Measurements from ENCODE around the gene P2RX1.

P2RX1 gene

DNA sequence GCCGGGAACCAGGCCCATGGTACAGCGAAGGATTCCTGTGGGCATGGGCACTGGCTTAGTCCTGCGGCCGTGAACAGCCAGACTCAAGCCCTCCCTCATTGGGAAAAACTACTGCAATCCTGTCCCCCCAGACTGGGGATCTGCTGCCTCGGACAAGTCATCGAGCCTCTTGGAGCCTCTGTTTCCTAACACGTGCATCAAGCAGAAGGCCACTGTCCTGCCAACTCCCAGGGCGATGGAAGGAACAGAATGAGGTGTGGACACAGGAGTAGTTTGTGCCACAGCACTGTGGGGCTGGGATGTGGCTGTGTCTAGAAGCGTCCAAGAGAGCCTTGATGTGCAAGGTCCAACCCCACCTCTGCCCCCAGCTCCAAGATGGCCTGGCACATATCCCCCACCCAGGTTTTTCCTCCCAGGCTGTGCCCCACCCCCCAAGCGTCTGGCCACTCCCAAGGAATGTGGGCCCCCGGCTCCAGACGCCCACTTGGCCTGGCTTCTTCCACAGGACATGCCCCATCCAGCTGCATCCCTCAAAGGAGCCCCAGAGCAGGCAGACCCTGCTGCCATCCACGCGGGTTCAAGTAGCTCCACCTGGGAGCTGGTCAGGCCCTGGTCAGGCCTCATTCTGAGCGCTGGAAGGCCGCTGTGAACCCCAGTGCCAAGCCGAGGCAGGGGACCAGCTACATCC, 26.8 kb downstream of the P2RX1 start:
- H3K4me3 ChIP-seq (ENCODE audit: control insufficient read depth, low read depth, low read length), result no peak overlapping the region
- no peak for DNase-seq (ENCODE audit: low read depth)
- TF ChIP-seq, protein P1, sequence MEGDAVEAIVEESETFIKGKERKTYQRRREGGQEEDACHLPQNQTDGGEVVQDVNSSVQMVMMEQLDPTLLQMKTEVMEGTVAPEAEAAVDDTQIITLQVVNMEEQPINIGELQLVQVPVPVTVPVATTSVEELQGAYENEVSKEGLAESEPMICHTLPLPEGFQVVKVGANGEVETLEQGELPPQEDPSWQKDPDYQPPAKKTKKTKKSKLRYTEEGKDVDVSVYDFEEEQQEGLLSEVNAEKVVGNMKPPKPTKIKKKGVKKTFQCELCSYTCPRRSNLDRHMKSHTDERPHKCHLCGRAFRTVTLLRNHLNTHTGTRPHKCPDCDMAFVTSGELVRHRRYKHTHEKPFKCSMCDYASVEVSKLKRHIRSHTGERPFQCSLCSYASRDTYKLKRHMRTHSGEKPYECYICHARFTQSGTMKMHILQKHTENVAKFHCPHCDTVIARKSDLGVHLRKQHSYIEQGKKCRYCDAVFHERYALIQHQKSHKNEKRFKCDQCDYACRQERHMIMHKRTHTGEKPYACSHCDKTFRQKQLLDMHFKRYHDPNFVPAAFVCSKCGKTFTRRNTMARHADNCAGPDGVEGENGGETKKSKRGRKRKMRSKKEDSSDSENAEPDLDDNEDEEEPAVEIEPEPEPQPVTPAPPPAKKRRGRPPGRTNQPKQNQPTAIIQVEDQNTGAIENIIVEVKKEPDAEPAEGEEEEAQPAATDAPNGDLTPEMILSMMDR (conservative IDR thresholded peaks at IDR 0.05; ENCODE audit: control insufficient read depth, insufficient read depth, low read depth, low read length), result no peak

DNA sequence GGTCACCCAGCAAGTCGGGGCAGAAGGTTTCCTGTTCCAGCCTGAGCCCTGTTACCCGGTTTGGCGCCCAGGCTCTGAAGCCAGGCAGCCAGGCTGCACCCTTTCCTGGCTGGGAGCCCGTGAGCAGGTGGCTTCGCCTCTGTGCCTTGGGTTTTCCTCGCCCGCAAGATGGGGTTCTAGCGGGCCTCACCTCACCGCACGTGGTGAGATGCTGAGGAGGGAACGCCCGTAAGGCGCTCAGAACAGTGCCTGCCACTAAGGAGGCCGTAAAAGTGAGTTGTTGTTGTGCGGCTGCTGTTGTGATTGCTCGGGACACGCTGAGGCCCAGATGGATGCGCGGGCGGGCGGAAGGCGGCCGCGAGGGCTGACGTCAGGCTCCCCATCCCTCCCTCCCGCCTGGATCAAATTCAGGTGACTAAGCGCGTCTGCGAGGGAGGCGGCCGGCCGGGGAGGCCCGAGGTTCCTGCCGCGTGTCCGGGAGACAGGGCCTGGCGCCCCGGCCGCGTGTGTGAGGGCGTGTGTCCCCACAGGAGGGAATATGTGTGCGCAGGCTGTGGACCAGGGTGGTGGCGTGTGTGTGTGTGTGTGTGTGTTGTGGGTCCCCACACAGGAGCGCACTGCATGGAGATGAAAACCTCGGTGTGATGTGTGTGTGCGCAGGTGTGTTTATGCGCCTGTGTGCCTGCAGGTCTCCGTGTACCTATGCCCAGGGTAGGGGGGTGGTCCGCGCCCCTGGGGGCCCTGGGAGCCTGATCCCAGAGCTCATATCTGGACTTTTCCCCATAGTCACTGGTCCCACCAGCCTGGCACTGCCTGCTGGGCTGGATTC, 27.7 kb downstream of the P2RX1 start:
- H3K4me3 ChIP-seq (ENCODE audit: control insufficient read depth, low read depth, low read length), result no peak overlapping the region
- TF ChIP-seq, protein P1 (conservative IDR thresholded peaks at IDR 0.05; ENCODE audit: control insufficient read depth, insufficient read depth, low read depth, low read length), result no peak
- peak; percentile 96 for DNase-seq (ENCODE audit: low read depth)

DNA sequence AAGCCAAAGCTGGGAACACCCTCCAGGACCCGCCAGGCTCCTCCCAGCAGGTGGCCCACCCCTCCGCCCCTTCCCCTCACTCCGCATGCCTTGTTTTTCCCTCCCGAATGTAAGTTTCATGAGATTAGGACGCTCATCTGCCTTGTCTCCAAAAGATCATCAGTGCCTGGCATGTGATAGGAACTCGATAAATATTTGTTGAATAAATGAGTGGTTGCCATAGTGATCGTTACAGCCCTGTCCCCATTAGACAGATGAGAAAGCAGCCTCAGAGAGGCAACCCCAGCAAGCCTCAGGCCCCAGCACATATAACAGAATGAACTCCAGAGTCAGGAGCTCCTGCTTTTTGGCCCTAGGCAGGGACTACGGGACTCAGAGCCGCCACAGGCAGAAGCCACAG, 28.5 kb downstream of the P2RX1 start:
- no peak overlapping the region for H3K4me3 ChIP-seq (ENCODE audit: control insufficient read depth, low read depth, low read length)
- TF ChIP-seq, protein P1 (conservative IDR thresholded peaks at IDR 0.05; ENCODE audit: control insufficient read depth, insufficient read depth, low read depth, low read length), result no peak
- DNase-seq (ENCODE audit: low read depth), result no peak

DNA sequence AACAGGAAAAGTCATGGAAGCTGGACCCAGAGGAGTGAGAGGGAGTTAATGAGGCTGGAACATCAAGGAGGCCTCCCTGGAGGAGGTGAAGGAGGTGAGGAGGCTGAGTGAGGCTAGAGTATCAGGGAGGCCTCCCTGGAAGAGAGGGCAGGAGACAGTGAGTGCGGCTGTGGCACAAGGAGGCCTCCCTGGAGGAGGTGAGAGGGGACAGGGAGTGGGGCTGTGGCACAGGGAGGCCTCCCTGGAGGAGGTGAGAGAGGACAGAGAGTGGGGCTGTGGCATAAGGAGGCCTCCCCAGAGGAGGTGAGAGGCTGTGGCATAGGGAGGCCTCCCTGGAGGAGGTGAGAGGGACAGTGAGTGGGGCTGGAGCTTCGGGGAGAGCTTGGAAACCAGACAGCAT, 28.9 kb downstream of the P2RX1 start:
- no peak for DNase-seq (ENCODE audit: low read depth)
- TF ChIP-seq, protein P1 (conservative IDR thresholded peaks at IDR 0.05; ENCODE audit: control insufficient read depth, insufficient read depth, low read depth, low read length), result no peak
- no peak overlapping the region for H3K4me3 ChIP-seq (ENCODE audit: control insufficient read depth, low read depth, low read length)

DNA sequence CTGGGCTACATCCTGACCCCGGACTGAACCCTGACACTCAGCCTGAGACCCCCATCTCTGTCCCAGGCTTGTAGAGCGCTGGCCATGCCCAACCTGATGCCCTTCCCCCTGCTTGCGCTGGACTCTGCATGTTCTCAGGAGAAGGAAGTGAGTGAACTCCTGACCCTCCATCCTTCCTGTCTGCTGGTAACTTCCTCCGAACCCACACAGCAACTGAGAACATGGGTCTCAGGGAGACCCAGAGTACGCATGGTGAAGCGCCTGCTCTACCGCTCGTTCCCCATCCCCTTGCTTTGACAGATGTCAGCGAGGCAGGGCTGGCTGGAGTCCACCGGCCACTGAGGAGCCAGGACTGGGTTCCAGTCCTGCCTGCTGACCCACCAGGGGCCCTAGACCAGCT, 29.5 kb downstream of the P2RX1 start:
- TF ChIP-seq, protein P1 (conservative IDR thresholded peaks at IDR 0.05; ENCODE audit: control insufficient read depth, insufficient read depth, low read depth, low read length), result no peak
- no peak overlapping the region for H3K4me3 ChIP-seq (ENCODE audit: control insufficient read depth, low read depth, low read length)
- DNase-seq (ENCODE audit: low read depth), result no peak

DNA sequence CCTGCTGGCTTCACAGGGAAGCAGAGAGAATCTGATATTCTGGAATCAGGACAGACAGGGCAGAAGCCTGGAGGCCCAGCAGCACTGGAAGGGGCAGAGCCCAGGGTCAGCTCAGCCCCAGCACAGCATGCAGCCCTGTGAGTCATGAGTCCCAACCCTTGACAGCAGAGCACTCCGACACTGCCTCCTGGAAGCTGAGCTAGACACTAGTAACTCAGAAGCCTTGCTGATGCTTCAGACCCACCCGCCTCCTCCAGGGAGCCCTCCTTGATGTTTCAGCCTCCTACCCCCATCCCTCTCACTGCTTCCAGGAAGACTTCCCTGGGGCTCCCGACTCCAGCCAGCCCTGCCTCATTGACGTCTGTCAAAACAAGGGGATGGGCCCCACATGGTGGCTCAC, 30.3 kb downstream of the P2RX1 start:
- TF ChIP-seq, protein P1 (conservative IDR thresholded peaks at IDR 0.05; ENCODE audit: control insufficient read depth, insufficient read depth, low read depth, low read length), result no peak
- H3K4me3 ChIP-seq (ENCODE audit: control insufficient read depth, low read depth, low read length), result no peak overlapping the region

More for the DNA sequence above, 30.3 kb downstream of the P2RX1 start:
- DNase-seq (ENCODE audit: low read depth), result peak; percentile 82

Data from fibroblast of mammary gland (primary cell).